ENCODE measurements around the gene COP1.
A peak's percentile ranks its signal among the peaks of the same experiment; 100 is the strongest.
"Not testable (repeated sequence)": the region's sequence is repeated elsewhere in the genome, so short reads cannot be mapped to it uniquely, and the experiment has no call there.

The COP1 gene

GRCh38 chr1:176206961-176207902, at the start of gene COP1:
Gene COP1, minus strand, starts transcription at chr1:176207286. Its CDS starts 308 bp downstream, at chr1:176206978.
- no peaks in the 10 kb centered on the region for H3K27me3 Mint-ChIP-seq
- H3K36me3 Mint-ChIP-seq, result peaks cover 3% of the 10 kb centered on the region
- peak within 1 kb of the TSS; percentile 98 for H3K4me3 Mint-ChIP-seq
- H3K9me3 Mint-ChIP-seq (ENCODE audit: low read depth), result no peaks in the 10 kb centered on the region
- H3K4me1 Mint-ChIP-seq (ENCODE audit: low read depth), result peaks cover 42% of the 10 kb centered on the region
- H3K27ac Mint-ChIP-seq, result peak within 1 kb of the TSS; percentile 98

- Mint-ChIP-seq H3K27ac (no peak overlapping the region), H3K9me3 (ENCODE audit: low read depth) (no peaks in the 10 kb centered on the region), H3K27me3 (peaks cover 1% of the 10 kb centered on the region), H3K4me3 (no peak overlapping the region), H3K36me3 (peaks cover 2% of the 10 kb centered on the region), H3K4me1 (ENCODE audit: low read depth) (no peaks in the 10 kb centered on the region)
Observed at GRCh38 chr1:176252191-176252590, 45.1 kb upstream of the COP1 start.

GRCh38 chr1:176244851-176245250, 37.8 kb upstream of the COP1 start:
- Mint-ChIP-seq H3K4me3 (no peak overlapping the region), H3K9me3 (ENCODE audit: low read depth) (no peaks in the 10 kb centered on the region), H3K27me3 (peaks cover 5% of the 10 kb centered on the region), H3K27ac (no peak overlapping the region), H3K36me3 (peaks cover 3% of the 10 kb centered on the region), H3K4me1 (ENCODE audit: low read depth) (peaks cover 3% of the 10 kb centered on the region)

GRCh38 chr1:176243746-176244145, 36.7 kb upstream of the COP1 start:
- H3K4me1 Mint-ChIP-seq (ENCODE audit: low read depth), result peaks cover 3% of the 10 kb centered on the region
- no peak overlapping the region for H3K4me3 Mint-ChIP-seq
- peaks cover 5% of the 10 kb centered on the region for H3K27me3 Mint-ChIP-seq
- no peaks in the 10 kb centered on the region for H3K9me3 Mint-ChIP-seq (ENCODE audit: low read depth)
- peaks cover 3% of the 10 kb centered on the region for H3K36me3 Mint-ChIP-seq
- no peak overlapping the region for H3K27ac Mint-ChIP-seq

GRCh38 chr1:176241385-176242015, 34.4 kb upstream of the COP1 start:
- peaks cover 3% of the 10 kb centered on the region for H3K4me1 Mint-ChIP-seq (ENCODE audit: low read depth)
- no peak overlapping the region for H3K27ac Mint-ChIP-seq
- no peak overlapping the region for H3K4me3 Mint-ChIP-seq
- H3K27me3 Mint-ChIP-seq, result peaks cover 2% of the 10 kb centered on the region
- H3K36me3 Mint-ChIP-seq, result no peaks in the 10 kb centered on the region
- H3K9me3 Mint-ChIP-seq (ENCODE audit: low read depth), result no peaks in the 10 kb centered on the region

- Mint-ChIP-seq H3K9me3 (ENCODE audit: low read depth) (peaks cover 13% of the 10 kb centered on the region), H3K36me3 (peaks cover 17% of the 10 kb centered on the region)
- not testable (repeated sequence) for H3K27ac Mint-ChIP-seq; H3K27me3 Mint-ChIP-seq; H3K4me1 Mint-ChIP-seq (ENCODE audit: low read depth); H3K4me3 Mint-ChIP-seq
Observed at GRCh38 chr1:176233657-176234056, 26.6 kb upstream of the COP1 start.

- Mint-ChIP-seq H3K27ac (no peak overlapping the region), H3K27me3 (no peaks in the 10 kb centered on the region), H3K36me3 (peaks cover 4% of the 10 kb centered on the region), H3K4me3 (no peak overlapping the region), H3K9me3 (ENCODE audit: low read depth) (no peaks in the 10 kb centered on the region), H3K4me1 (ENCODE audit: low read depth) (no peaks in the 10 kb centered on the region)
Observed at GRCh38 chr1:176227579-176227978, 20.5 kb upstream of the COP1 start.

- Mint-ChIP-seq H3K27me3 (peaks cover 2% of the 10 kb centered on the region), H3K36me3 (peaks cover 4% of the 10 kb centered on the region), H3K4me3 (no peak overlapping the region)
Observed at GRCh38 chr1:176225911-176226310, 18.8 kb upstream of the COP1 start.

GRCh38 chr1:176225479-176225875, 18.4 kb upstream of the COP1 start:
- Mint-ChIP-seq H3K27me3 (peaks cover 2% of the 10 kb centered on the region), H3K9me3 (ENCODE audit: low read depth) (no peaks in the 10 kb centered on the region), H3K36me3 (peaks cover 4% of the 10 kb centered on the region), H3K4me3 (no peak overlapping the region), H3K4me1 (ENCODE audit: low read depth) (no peaks in the 10 kb centered on the region), H3K27ac (no peak overlapping the region)

More at GRCh38 chr1:176225911-176226310, 18.8 kb upstream of the COP1 start:
- Mint-ChIP-seq H3K9me3 (ENCODE audit: low read depth) (no peaks in the 10 kb centered on the region), H3K27ac (no peak overlapping the region), H3K4me1 (ENCODE audit: low read depth) (no peaks in the 10 kb centered on the region)

- no peaks in the 10 kb centered on the region for H3K4me1 Mint-ChIP-seq (ENCODE audit: low read depth)
- H3K27me3 Mint-ChIP-seq, result peaks cover 2% of the 10 kb centered on the region
- H3K9me3 Mint-ChIP-seq (ENCODE audit: low read depth), result peaks cover 3% of the 10 kb centered on the region
- H3K4me3 Mint-ChIP-seq, result no peak overlapping the region
- peaks cover 4% of the 10 kb centered on the region for H3K36me3 Mint-ChIP-seq
- no peak overlapping the region for H3K27ac Mint-ChIP-seq
Observed at GRCh38 chr1:176222196-176222595, 15.1 kb upstream of the COP1 start.

- H3K27me3 Mint-ChIP-seq, result peaks cover 4% of the 10 kb centered on the region
- no peak overlapping the region for H3K4me3 Mint-ChIP-seq
- peaks cover 3% of the 10 kb centered on the region for H3K9me3 Mint-ChIP-seq (ENCODE audit: low read depth)
- H3K36me3 Mint-ChIP-seq, result peaks cover 7% of the 10 kb centered on the region
- no peaks in the 10 kb centered on the region for H3K4me1 Mint-ChIP-seq (ENCODE audit: low read depth)
- H3K27ac Mint-ChIP-seq, result no peak overlapping the region
Observed at GRCh38 chr1:176220100-176220689, 13.1 kb upstream of the COP1 start.

GRCh38 chr1:176217461-176218099, 10.5 kb upstream of the COP1 start:
- Mint-ChIP-seq H3K36me3 (peaks cover 6% of the 10 kb centered on the region), H3K4me3 (no peak overlapping the region), H3K4me1 (ENCODE audit: low read depth) (no peaks in the 10 kb centered on the region), H3K9me3 (ENCODE audit: low read depth) (peaks cover 3% of the 10 kb centered on the region), H3K27ac (no peak overlapping the region), H3K27me3 (peaks cover 4% of the 10 kb centered on the region)

- Mint-ChIP-seq H3K4me1 (ENCODE audit: low read depth) (no peaks in the 10 kb centered on the region), H3K9me3 (ENCODE audit: low read depth) (peaks cover 3% of the 10 kb centered on the region), H3K36me3 (peaks cover 4% of the 10 kb centered on the region), H3K27ac (no peak overlapping the region), H3K27me3 (peaks cover 2% of the 10 kb centered on the region), H3K4me3 (no peak overlapping the region)
Observed at GRCh38 chr1:176216031-176216430, 8.9 kb upstream of the COP1 start.

- Mint-ChIP-seq H3K36me3 (peaks cover 7% of the 10 kb centered on the region), H3K9me3 (ENCODE audit: low read depth) (no peaks in the 10 kb centered on the region), H3K4me1 (ENCODE audit: low read depth) (peaks cover 8% of the 10 kb centered on the region), H3K27me3 (peaks cover 2% of the 10 kb centered on the region), H3K4me3 (no peak overlapping the region), H3K27ac (no peak overlapping the region)
Observed at GRCh38 chr1:176211396-176212165, 4.5 kb upstream of the COP1 start.

Measured in activated naive CD8-positive, alpha-beta T cell (primary cell).